ENCODE results near the gene NRIP3. TPM values are rescaled to one million over a fixed set of nuclear protein-coding genes. Genes with fewer than 3 reads are reported as not detected.
A peak's percentile ranks its signal among the peaks of the same experiment; 100 is the strongest.

The NRIP3 gene
- polyA plus RNA-seq, 1 donor (not counting 4 experiments of a cell fraction or from before 2014, with no cell fraction given): 1.00 TPM

- FAIRE-seq (no peak), DNase-seq (ENCODE audit: low read depth, low spot score) (no peak)
- Histone ChIP-seq H3K4me1 (ENCODE audit: control insufficient read depth, extremely low read depth, insufficient read depth, low read length) (peaks cover 19% of the 10 kb centered on the region), H3K27ac (ENCODE audit: control insufficient read depth, insufficient read depth, low read length) (no peak overlapping the region), H4K20me1 (ENCODE audit: control insufficient read depth, extremely low read depth, insufficient read depth, low read length) (no peaks in the 10 kb centered on the region), H3K79me2 (ENCODE audit: control insufficient read depth, insufficient read depth, low read length) (no peaks in the 10 kb centered on the region), H3K9me3 (ENCODE audit: control insufficient read depth, low read depth, low read length) (no peaks in the 10 kb centered on the region), H3K4me3 (ENCODE audit: control insufficient read depth in 2 of 3, extremely low read depth in 1 of 3, insufficient read depth in 2 of 3, low read depth in 1 of 3, low read length in 3 of 3) (peak overlapping the region; percentile 31 to 62 (median 48)), H3K36me3 (ENCODE audit: control insufficient read depth in 2 of 2, extremely low read depth in 1 of 2, insufficient read depth in 2 of 2, low read length in 2 of 2) (no peaks in the 10 kb centered on the region), H3K9ac (ENCODE audit: control insufficient read depth, extremely low read depth, insufficient read depth, low read length) (peak overlapping the region; percentile 48), H3K4me2 (ENCODE audit: control insufficient read depth, extremely low read depth, insufficient read depth, low read depth, low read length) (peak overlapping the region; percentile 87), H3K27me3 (ENCODE audit: control insufficient read depth, extremely low read depth, insufficient read depth, low read length) (peaks cover 43% of the 10 kb centered on the region), H3K9me1 (ENCODE audit: control insufficient read depth, extremely low read depth, insufficient read depth, low read length) (no peaks in the 10 kb centered on the region), H2AFZ (ENCODE audit: control insufficient read depth, low read length) (peak overlapping the region; percentile 73)
- no peak for TF ChIP-seq CTCF (optimal IDR thresholded peaks at IDR 0.05 in 1 of 3, IDR thresholded peaks at IDR 0.05 in 1 of 3, conservative IDR thresholded peaks at IDR 0.05 in 1 of 3; ENCODE audit: extremely low read depth in 1 of 3, insufficient read depth in 2 of 3, low read length in 3 of 3)
- no peak for TF ChIP-seq EZH2 (IDR thresholded peaks at IDR 0.05; ENCODE audit: low read length)
- dilution Hi-C loops (cut with MboI; ENCODE audit: extremely low pct_ligation_motif_present, low sequenced_read_pairs): no loop called here
Measured at GRCh38 chr11:9002920-9003572, 755 bp downstream of the NRIP3 start.

- Histone ChIP-seq H2AFZ (ENCODE audit: control insufficient read depth, low read length) (no peak overlapping the region), H3K9ac (ENCODE audit: control insufficient read depth, extremely low read depth, insufficient read depth, low read length) (no peak overlapping the region), H4K20me1 (ENCODE audit: control insufficient read depth, extremely low read depth, insufficient read depth, low read length) (no peaks in the 10 kb centered on the region), H3K27me3 (ENCODE audit: control insufficient read depth, extremely low read depth, insufficient read depth, low read length) (peaks cover 40% of the 10 kb centered on the region), H3K4me3 (ENCODE audit: control insufficient read depth in 2 of 3, extremely low read depth in 1 of 3, insufficient read depth in 2 of 3, low read depth in 1 of 3, low read length in 3 of 3) (no peak overlapping the region), H3K4me2 (ENCODE audit: control insufficient read depth, extremely low read depth, insufficient read depth, low read depth, low read length) (peak overlapping the region; percentile 28), H3K4me1 (ENCODE audit: control insufficient read depth, extremely low read depth, insufficient read depth, low read length) (peaks cover 19% of the 10 kb centered on the region), H3K27ac (ENCODE audit: control insufficient read depth, insufficient read depth, low read length) (no peak overlapping the region), H3K9me1 (ENCODE audit: control insufficient read depth, extremely low read depth, insufficient read depth, low read length) (no peaks in the 10 kb centered on the region), H3K79me2 (ENCODE audit: control insufficient read depth, insufficient read depth, low read length) (no peaks in the 10 kb centered on the region), H3K36me3 (ENCODE audit: control insufficient read depth in 2 of 2, extremely low read depth in 1 of 2, insufficient read depth in 2 of 2, low read length in 2 of 2) (no peaks in the 10 kb centered on the region), H3K9me3 (ENCODE audit: control insufficient read depth, low read depth, low read length) (no peaks in the 10 kb centered on the region)
- FAIRE-seq: peak; percentile 91
- TF ChIP-seq CTCF (optimal IDR thresholded peaks at IDR 0.05 in 1 of 3, IDR thresholded peaks at IDR 0.05 in 1 of 3, conservative IDR thresholded peaks at IDR 0.05 in 1 of 3; ENCODE audit: extremely low read depth in 1 of 3, insufficient read depth in 2 of 3, low read length in 3 of 3): no peak
- TF ChIP-seq EZH2 (IDR thresholded peaks at IDR 0.05; ENCODE audit: low read length): no peak
- DNase-seq (ENCODE audit: low read depth, low spot score): peak; percentile 15
- dilution Hi-C loops (cut with MboI; ENCODE audit: extremely low pct_ligation_motif_present, low sequenced_read_pairs): no loop called here
Measured at GRCh38 chr11:9001736-9002135, 2.1 kb downstream of the NRIP3 start.
